GM19463 (cell line): Measurements from ENCODE around the gene TCP11.

Source experiments
- ATAC-seq: cut with Tn5 transposase; IDR thresholded peaks from one replicate; pipeline ENCODE4 v1.9.1; 2021; ENCODE audit warnings: mild to moderate bottlenecking, moderate library complexity; ENCODE audit not compliant: unreplicated experiment

TCP11 gene

GRCh38 chr6:35068206-35068605 is 72.9 kb downstream of the TCP11 start:
- ATAC-seq: no peak
